ENCODE data around the gene EFR3B.
"Not testable (repeated sequence)": the region's sequence is repeated elsewhere in the genome, so short reads cannot be mapped to it uniquely, and the experiment has no call there.

Gene EFR3B

DNA sequence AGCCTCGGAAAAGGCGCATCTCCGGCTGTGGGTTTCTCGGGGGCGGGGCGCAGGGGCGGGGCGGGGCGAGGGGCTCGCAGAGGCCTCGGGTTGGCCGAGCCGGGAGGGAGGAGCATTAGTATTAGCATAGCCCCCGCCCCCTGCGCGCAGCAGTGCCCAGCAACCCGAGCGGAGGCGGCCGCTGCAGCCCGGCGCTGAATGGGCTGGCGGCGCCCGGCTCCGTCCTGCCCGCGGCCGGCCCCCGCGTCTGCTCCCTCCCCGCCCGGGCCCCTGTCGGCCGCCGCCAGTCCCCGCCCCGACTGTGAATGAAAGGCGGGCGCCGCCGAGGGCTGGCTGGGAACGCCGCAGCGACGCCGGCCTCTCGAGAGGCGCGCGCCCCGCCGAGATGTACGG is at the start of gene EFR3B:
TSS of gene EFR3B (plus strand) at position 149 of the 393 bp plus-strand sequence. CDS start at position 386, 237 bp downstream.
- DNase-seq (ENCODE audit: low read depth in 3 of 3, low spot score in 1 of 3) = peak; percentile 72 to 77 (median 74)

DNA sequence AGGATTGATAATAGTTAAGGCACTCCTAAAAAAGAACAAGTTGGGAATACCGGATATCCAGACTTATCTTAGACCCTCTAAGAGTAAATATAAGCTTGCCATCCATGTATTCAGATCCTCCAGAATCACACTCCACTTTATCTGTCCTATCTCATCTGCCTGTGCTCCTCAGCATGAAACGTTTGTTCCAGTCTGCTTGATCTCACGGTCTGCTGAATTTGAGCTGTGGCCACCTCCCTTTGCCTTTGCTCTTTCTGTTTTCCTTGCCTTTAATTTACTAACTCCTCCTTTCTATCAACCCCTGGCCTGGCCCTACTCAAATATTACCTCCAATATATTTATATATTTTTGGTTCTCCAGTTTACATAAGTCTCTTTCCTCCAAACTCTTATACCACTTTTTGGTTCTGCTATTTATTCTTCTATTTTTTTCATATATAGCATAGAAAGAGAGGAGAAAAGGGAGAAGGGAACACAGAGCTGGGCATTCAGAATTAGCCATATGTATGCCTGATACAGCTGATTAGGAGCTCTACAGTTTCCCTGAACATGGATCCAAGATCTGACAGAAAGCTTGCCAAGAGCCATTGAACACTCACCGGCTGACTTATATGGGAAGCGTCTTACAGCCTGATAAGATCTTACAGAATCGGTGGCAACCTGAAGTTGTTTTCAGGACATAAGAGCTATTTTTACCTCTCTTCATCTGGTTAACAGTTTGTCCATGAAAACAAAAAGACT is 48.3 kb upstream of the EFR3B start:
- DNase-seq (ENCODE audit: low read depth in 3 of 3, low spot score in 1 of 3) = no peak

GRCh38 chr2:24994146-24994724 is 47.6 kb upstream of the EFR3B start:
- DNase-seq (ENCODE audit: low read depth in 3 of 3, low spot score in 1 of 3) = no peak

- DNase-seq (ENCODE audit: low read depth in 3 of 3, low spot score in 1 of 3) = not testable (repeated sequence)
Observed at GRCh38 chr2:24999097-24999496, 42.8 kb upstream of the EFR3B start.

GRCh38 chr2:25000036-25000435 is 41.8 kb upstream of the EFR3B start:
- DNase-seq (ENCODE audit: low read depth in 3 of 3, low spot score in 1 of 3) = no peak

- no peak for DNase-seq (ENCODE audit: low read depth in 3 of 3, low spot score in 1 of 3)
Observed at GRCh38 chr2:25000503-25001324, 41.2 kb upstream of the EFR3B start.

GRCh38 chr2:25001325-25001637 is 40.6 kb upstream of the EFR3B start:
- DNase-seq (ENCODE audit: low read depth in 3 of 3, low spot score in 1 of 3) = no peak

GRCh38 chr2:25002066-25002465 is 39.8 kb upstream of the EFR3B start:
- no peak for DNase-seq (ENCODE audit: low read depth in 3 of 3, low spot score in 1 of 3)

DNA sequence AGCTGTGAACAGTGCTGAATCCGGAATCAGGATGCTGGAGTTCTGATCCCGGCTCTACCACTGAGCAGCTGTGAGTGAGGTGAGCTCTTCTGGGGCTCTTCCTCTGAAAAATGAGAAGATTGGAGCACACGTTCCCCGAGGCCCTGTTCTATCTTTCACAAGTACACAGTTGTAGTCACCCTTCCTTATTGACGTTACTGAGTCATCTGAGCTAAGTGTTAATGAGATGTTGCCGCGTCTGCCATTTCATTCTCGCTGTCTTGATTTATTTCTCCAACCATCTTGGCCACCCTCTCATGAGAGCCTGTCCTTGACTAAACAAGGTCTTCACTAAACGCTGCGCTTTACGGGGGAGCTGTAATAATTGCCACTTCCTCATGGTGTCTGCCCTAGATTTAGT is 31.9 kb upstream of the EFR3B start:
- no peak for DNase-seq (ENCODE audit: low read depth in 3 of 3, low spot score in 1 of 3)

DNA sequence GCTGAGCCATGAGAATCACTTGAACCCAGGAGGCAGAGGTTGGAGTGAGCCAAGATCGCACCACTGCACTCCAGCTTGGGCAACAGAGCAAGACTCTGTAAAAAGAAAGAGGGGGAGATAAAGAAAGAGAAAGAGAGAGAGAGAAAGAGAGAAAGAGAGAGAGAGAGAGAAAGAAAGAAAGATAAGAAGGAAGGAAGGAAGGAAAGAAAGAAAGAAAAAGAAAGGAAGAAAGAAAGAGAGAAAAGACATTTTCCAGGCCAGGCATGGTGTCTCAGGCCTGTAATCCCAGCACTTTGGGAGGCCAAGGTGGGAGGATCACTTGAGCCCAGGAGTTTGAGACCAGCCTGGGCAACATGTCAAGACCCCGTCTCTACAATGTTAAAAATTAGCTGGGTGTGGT is 30.5 kb upstream of the EFR3B start:
- DNase-seq (ENCODE audit: low read depth in 3 of 3, low spot score in 1 of 3) = not testable (repeated sequence)

DNA sequence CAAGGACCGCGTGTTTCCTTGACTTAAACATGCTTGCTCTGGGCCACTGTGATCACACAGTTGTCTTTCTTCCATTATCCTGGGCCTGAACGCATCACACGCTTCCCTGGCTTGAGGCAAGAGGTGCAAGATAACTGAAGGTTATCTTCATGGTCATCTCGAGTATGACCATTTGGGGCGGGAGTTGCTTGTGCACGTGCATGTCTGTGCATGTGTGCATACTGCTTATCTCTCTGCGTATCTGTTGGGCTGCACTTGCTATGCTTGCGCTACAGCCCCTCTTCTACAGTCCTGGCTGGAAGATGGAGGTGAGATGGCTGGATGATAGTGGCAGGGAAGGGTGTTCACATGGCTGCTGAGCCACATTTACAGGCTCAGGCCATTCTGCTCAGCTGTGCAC is 27.2 kb upstream of the EFR3B start:
- DNase-seq (ENCODE audit: low read depth in 3 of 3, low spot score in 1 of 3) = no peak

GRCh38 chr2:25018681-25019080 is 23.2 kb upstream of the EFR3B start:
- no peak for DNase-seq (ENCODE audit: low read depth in 3 of 3, low spot score in 1 of 3)

DNA sequence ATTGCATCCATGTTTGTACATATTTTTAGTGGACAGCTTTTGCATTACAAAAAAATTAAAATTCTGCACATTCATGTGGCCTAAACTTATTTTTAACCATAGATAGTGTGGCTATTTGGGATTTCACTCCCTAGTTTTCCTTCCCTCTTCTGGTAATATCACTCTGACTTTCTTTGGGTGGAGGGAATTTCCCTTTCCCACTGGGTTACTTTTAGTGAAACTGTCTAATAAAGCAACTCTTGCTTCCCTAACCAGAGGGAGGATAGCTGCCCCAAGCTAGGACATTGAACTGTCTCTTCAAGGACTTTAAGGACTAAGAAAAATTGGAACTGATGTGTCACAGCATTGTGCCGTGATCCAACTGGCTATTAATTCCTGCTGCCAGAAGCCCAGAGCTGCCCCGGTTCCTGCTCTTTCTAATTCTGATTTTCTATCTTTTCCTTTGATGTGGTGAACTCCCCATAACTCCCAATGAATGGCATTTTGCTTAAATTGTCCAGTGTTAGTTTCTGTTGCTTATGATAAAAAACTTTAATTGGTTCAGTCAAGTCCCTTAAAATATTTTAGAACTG is 20.0 kb upstream of the EFR3B start:
- no peak for DNase-seq (ENCODE audit: low read depth in 3 of 3, low spot score in 1 of 3)

DNA sequence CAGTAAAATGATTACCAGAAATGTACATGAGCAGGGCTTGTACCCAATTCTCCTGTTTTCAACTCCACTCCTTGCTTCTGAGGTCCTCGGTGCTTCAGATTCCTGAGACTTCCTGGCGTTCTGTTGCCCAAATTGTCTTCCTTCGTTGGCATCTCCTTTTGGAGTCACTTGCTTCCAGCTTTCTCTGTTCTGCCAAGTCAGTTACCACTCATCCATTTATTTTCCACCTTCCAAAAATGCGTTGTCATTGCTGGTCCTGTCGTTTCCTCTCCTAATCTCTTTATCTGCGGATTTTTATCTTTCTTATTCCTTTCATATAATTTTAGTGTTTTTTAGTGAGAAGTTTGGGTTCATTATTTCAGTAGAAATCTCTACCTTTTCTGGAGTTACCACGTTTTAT is 18.5 kb upstream of the EFR3B start:
- DNase-seq (ENCODE audit: low read depth in 3 of 3, low spot score in 1 of 3) = no peak

- DNase-seq (ENCODE audit: low read depth in 3 of 3, low spot score in 1 of 3) = no peak
Observed at GRCh38 chr2:25025229-25026007, 16.5 kb upstream of the EFR3B start.

GRCh38 chr2:25026008-25026530 is 15.8 kb upstream of the EFR3B start:
- DNase-seq (ENCODE audit: low read depth in 3 of 3, low spot score in 1 of 3) = no peak

GRCh38 chr2:25029183-25029554 is 12.7 kb upstream of the EFR3B start:
- DNase-seq (ENCODE audit: low read depth in 3 of 3, low spot score in 1 of 3) = no peak

DNA sequence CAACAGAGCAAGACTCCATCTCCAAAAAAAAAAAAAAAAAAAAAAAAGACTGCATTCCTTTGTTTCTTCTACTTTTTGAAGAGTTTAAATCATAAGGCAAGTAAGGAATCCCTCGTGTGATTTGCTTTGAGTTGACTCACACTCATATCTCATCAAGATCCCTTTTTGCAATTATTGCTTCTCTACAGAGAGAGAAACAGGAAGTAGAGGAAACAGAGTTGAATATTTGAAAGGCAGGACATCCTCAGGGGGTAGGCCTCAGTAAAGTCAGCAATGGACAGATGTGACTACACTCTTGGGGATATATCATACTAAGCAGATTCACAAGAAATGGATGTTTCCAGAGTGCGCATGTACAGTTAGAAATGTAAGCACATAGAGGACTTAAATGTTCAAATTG is 11.2 kb upstream of the EFR3B start:
- no peak for DNase-seq (ENCODE audit: low read depth in 3 of 3, low spot score in 1 of 3)

GRCh38 chr2:25032094-25032493 is 9.8 kb upstream of the EFR3B start:
- no peak for DNase-seq (ENCODE audit: low read depth in 3 of 3, low spot score in 1 of 3)

GRCh38 chr2:25032901-25033300 is 9.0 kb upstream of the EFR3B start:
- DNase-seq (ENCODE audit: low read depth in 3 of 3, low spot score in 1 of 3) = no peak

DNA sequence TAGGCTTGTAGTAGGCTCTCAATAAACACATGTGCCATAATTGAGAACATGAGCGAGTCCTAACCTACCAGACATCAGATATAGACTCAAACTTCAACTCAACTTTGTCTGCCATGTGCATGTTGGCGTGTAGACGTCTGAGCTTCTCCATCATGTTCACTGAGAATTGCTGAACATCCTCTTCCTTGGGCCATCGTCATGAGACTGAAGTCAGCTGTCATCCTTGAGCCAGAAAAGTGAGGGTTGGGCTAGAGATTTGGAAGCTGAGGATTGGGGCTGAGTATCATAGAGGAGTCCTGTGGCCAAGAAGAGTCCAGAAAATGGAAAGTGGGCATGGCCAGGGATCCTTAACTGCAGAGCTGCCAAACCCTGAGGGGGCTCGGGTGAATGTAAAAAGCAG is 7.8 kb upstream of the EFR3B start:
- no peak for DNase-seq (ENCODE audit: low read depth in 3 of 3, low spot score in 1 of 3)

Measured in stimulated activated CD4-positive, alpha-beta T cell treated with anti-CD3 and anti-CD28 coated beads, TNF-alpha, amount 100 ng/mL, for 1 hour (primary cell).